GM21515 (cell line): ENCODE results near the gene FRK.
"Not testable (repeated sequence)": the region's sequence is repeated elsewhere in the genome, so short reads cannot be mapped to it uniquely, and the experiment has no call there.

Experiments
- ATAC-seq: cut with Tn5 transposase; IDR thresholded peaks from one replicate; pipeline ENCODE4 v1.9.1; 2021; ENCODE audit not compliant: unreplicated experiment

The FRK gene

GRCh38 chr6:115954740-115955139, 106.0 kb downstream of the FRK start:
- no peak for ATAC-seq

DNA sequence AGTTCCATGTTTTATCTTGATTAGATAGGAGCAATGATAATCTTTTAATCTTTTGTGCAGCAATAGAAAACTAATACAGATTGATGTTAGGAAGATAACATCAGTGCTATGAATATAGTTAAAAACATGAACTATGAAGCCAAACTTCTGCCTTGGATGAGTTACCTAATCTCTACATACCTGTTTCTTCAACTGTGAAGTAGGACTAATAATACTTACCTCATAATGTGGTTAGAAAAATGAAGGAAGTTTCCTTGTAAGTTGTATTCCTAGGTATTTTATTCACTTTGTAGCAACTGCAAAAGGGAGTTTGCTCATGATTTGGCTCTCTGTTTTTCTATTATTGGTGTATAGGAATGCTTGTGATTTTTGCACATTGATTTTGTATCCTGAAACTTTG, 111.9 kb downstream of the FRK start:
- no peak for ATAC-seq

DNA sequence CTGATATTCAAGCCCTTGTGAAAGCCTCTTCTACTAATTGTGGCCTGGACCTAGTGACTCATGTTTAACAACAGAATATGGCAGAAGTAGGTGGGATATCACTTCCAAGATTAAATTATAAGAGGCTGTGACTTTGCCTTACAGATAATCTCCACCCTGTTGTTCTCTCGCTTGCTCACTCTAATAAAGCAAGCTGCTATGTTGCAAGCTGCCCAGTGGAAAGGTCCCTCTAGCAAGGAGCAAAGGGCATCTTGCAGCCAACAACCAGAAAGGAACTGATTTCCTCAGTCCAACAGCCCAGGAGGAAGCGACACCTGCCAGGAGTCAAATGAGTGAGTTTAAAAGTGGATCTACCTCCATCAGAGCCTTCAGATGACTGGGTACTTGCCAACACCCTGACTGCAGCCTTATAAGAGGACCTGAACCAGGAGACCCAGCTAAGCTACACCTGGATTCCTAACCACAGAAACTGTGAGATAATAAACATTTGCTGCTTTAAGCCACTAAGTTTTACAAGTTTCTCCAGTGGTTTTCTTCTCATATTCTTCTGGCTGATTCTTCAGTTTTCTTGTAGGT, 112.6 kb downstream of the FRK start:
- ATAC-seq: no peak

- ATAC-seq: no peak
These were observed 114.9 kb downstream of the FRK start for GRCh38 chr6:115945812-115946211.

DNA sequence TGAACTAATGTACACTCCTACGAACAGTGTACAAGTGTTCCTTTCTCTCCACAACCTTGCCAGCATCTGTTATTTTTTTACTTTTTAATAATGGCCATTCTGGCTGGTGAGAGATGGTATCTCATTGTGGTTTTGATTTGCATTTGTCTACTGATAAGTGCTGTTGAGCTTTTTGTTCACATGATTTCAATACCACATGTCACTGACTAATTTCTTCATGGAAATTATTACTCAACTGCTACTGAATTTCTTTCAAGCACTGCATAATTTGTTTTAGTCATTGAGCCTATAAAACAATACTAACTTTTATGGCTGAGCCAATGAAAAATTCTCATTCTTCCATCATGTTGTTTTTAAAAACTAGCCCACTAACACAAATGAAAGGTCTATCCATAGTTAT, 115.4 kb downstream of the FRK start:
- ATAC-seq: no peak

- ATAC-seq: not testable (repeated sequence)
These were observed 115.9 kb downstream of the FRK start for GRCh38 chr6:115944829-115945228.

DNA sequence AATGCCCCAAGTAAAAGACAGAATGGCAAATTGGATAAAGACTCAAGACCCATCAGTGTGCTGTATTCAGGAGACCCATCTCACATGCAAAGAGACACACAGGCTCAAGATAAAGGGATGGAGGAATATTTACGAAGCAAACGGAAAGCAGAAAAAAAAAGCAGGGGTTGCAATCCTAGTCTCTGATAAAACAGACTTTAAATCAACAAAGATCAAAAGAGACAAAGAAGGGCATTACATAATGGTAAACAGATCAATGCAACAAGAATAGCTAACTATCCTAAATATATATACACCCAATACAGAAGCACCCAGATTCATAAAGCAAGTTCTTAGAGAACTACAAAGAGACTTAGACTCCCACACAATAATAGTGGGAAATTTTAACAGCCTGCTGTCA, 123.2 kb downstream of the FRK start:
- not testable (repeated sequence) for ATAC-seq

- ATAC-seq: no peak
These were observed 125.3 kb downstream of the FRK start for GRCh38 chr6:115935361-115935760.

DNA sequence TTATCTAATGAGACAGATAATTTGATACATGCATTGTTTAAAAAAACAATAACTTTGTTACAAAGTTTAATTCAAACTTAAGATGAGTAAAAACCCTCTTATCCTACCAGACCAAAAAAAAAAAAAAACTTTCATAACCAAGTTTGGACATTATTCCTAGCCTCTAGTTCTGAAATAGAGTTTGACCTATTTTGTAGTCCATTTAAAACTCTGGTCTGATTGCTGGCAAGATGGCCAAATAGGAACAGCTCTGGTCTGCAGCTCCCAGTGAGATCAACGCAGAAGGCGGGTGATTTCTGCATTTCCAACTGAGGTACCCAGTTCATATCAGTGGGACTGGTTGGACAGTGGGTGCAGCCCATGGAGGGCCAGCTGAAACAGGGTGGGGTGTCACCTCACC, 125.9 kb downstream of the FRK start:
- no peak for ATAC-seq

DNA sequence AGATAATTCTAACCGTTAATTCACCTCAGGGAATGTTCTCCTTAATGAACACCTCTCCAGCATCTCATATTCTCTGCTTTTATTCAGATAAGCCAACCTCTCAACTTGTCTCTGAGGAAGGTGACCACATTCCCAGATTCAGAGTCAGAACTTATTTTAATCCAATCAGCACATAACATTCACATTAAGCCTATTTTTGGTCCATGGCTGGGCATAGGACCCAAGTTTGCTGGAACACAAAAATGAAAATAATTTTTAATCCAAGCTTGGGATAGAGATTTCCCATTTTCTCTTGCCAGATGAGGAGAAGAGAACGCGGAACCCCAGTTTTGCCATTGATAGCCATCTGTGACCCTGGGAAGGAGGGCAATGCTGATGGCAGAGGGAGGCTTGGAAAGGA, 126.5 kb downstream of the FRK start:
- ATAC-seq: no peak

DNA sequence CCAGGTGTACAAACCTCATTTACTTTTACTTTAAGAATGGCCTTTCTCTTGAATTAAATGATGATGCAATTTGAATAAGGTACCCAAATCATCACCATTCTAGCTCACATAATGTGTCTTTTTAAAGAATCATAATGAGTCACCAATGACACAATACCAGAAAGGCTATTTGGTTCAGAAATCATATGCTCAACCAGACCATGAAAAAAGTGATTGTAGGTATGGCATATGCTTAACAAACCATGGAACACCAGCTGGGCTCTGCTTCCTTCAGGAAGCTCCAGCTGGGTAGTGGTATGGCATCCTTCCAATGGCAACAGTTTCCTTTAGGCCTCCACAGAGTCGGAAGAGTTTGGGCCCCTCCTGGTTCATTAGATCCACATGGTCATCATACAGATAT, 128.2 kb downstream of the FRK start:
- ATAC-seq: no peak

- not testable (repeated sequence) for ATAC-seq
These were observed 132.7 kb downstream of the FRK start for GRCh38 chr6:115928000-115928399.

GRCh38 chr6:115922971-115923370, 137.7 kb downstream of the FRK start:
- no peak for ATAC-seq

GRCh38 chr6:115914098-115914497, 146.6 kb downstream of the FRK start:
- ATAC-seq: no peak

DNA sequence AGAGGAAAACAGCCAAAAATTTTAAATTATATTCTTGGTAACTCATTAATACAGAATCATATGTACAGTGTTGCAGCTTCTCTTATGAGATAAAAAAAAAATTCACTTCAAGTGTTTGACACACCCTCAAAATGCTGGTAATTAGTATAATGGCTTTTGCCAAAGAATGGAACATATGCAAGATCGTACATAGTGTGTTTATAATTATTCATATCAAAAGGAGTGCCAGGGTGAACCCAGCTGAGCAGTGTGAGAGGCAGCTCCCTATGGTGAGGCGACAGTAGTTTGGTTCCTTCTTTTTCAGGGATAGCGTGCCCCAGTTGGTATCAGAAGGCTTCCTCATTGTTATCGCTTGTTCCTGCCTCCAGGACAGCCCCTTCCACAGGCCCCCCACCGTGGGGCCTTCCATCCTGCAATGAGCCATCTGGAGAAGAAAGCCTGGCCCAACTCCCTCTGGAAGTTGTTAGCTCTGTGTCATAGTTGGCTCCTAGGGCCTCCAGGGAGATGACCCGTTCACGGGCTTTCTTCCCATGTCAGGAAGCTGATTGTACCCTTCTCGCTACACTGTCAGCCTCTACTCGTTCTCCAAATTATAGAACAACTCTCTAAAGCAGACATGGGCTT, 150.7 kb downstream of the FRK start:
- no peak for ATAC-seq

DNA sequence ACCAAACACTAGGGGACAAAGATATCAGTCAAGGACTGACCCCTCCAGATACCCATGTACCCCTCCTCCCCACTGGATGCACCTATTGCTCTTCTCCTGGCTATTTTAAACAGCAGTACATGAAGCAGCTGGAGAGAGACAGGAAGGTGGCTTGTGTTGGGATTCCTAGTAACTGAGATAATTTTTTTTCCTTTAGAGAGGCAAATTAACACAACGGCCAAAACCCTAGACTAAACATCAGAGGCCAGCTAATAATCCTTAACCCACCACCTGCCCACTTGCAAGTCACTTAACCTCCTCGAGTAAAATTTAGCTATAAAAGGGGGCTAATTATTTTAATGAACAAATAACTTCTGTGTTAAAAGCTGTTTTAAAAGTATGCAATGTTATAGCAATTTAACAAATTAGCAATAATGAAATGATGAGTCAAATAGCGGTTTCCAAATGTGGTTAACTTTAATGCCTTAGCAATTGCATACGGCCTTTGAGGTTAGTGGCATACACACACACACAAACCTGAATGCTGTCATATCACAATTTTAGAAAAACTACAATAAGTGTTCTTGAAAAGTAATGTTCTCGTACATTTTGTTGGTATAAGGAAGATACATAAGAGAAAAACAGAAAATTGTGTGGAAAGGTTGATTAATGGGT, 151.7 kb downstream of the FRK start:
- no peak for ATAC-seq

DNA sequence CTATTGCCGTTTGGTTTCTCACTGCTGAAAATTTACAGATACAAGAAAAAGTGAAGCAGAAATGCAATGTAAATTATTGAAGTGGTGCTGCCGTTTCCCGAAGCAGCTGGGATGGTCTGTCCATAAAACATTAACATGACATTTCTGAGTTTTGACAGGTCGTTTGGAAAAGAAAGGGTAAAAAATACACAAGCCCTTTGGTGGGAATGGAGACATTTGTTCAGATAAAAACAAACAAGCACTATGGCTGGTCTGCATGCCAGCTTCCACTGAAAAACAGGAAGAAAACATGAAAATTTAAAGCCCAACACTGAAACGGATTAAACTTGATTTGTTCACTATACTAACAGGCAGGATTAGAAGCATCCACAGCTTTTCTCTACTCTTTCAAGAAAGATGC, 155.2 kb downstream of the FRK start:
- no peak for ATAC-seq

- no peak for ATAC-seq
These were observed 158.3 kb downstream of the FRK start for GRCh38 chr6:115902436-115902835.

DNA sequence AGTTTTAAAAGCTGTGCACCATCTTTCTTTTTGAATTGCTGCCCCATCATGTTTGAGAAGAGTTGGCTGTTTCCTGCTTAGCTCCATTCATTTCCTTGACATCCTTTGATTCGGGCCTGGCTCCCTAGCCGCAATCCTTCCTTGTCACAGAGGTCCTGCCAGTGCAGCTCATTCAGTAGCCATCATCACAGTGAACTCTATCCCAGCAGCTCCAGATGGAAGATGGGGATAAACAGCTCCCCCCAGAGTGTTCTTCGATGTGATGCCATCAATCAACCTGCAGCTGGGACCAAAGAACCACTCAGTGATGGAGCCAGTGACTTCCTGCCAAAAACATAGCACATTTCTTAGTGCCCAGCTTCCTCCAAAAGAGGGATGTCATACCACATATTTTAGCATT, 158.8 kb downstream of the FRK start:
- no peak for ATAC-seq

DNA sequence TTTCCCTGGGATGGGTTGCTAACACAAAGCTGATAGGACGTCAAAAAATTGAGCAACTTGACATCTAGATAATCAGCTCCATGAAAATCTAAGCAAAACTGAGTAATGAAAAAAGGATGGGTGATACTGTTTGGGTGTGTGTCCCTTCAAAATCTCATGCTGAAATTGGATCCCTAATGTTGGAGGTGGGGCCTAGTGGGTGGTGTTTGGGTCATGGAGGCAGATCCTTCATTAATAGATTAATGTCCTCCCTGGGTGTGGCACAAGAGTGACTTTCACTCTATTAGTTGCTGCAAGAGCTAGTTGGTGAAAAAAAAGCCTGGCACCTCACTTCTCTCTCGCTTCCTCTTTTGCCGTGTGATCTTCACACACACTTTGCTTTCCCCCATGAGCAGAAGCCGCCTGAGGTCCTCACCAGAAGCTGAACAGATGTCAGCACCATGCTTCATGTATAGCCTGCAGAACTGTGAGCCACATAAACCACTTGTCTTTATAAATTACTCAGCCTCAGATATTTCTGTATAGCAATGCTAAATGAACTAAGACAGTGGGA, 160.9 kb downstream of the FRK start:
- ATAC-seq: peak; percentile 45

- ATAC-seq: no peak
These were observed 162.4 kb downstream of the FRK start for GRCh38 chr6:115898246-115898645.

- ATAC-seq: peak; percentile 47
These were observed 164.1 kb downstream of the FRK start for GRCh38 chr6:115896538-115897129.
